K562 (cell line): ENCODE data around the gene IGF2R. TPM values are rescaled to one million over a fixed set of nuclear protein-coding genes. Genes with fewer than 3 reads are reported as not detected.
A peak's percentile ranks its signal among the peaks of the same experiment; 100 is the strongest.

Experiments used
- ATAC-seq: fragments of 200-7000 bp; cut with Tn5 transposase; 3 replicates; pipeline ENCODE4 v1.9.1; 2020; ENCODE audit warnings: moderate library complexity
- BruUV-seq: library from RNA; stranded (reverse); fragments of 400-500 nt; replicated peaks from 2 replicates; lab custom pipeline; 2021; lab: Mats Ljungman, UMichigan
- CTCF ChIA-PET: fragments of 300-600 bp; formaldehyde crosslinking; extraction: SDS; loops from one replicate; lab custom pipeline; 2021; ENCODE audit warnings: low intra/inter-chr PET ratio; lab: Yijun Ruan, JAX
- POLR2A ChIA-PET: fragments of 300-600, 350-650 bp; sonication (Branson Sonifier 250); formaldehyde crosslinking; extraction: SDS; loops from one replicate; lab custom pipeline; 2021; ENCODE audit warnings: antibody characterized with exemption, inconsistent platforms; lab: Yijun Ruan, JAX
- DNase-seq, 4 experiments: peaks; one replicate each; pipeline versions ENCODE4 v3.0.0 to v3.0.0-alpha.2; 2011 to 2018; ENCODE audit warnings: low spot score in 3 of 4, mixed read lengths in 3 of 4; ENCODE audit errors: extremely low read depth in 1 of 4
- FAIRE-seq: peaks from 2 replicates; lab custom pipeline; 2011; peaks lifted over from hg19 to GRCh38; lab: Jason Lieb, UNC
- H2AFZ ChIP-seq: 2 replicates; pipeline ENCODE4 v1.6.0; 2011; ENCODE audit warnings: low read depth, low read length, control low read depth, inconsistent platforms
- H3K27ac ChIP-seq: fragments of 200-600 bp; 3 replicates; pipeline ENCODE4 v1.8.0; 2011; ENCODE audit warnings: low read depth, mild to moderate bottlenecking, control low read depth, inconsistent platforms, low read length, moderate library complexity, mixed read lengths; ENCODE audit errors: extremely low read depth
- H3K27me3 ChIP-seq, 2 experiments: fragments of 300-600 bp in 1 of 2; 2 replicates in 1 of 2; 3 replicates in 1 of 2; pipeline versions ENCODE4 v1.6.0 to v1.8.0; 2011; ENCODE audit warnings: inconsistent platforms in 2 of 2, low read length in 2 of 2, mild to moderate bottlenecking in 1 of 2, mixed read lengths in 1 of 2, moderate library complexity in 1 of 2; ENCODE audit not compliant: control insufficient read depth in 2 of 2, insufficient read depth in 2 of 2
- H3K36me3 ChIP-seq: fragments of 300-600 bp; 3 replicates; pipeline ENCODE4 v1.8.0; 2011; ENCODE audit warnings: mild to moderate bottlenecking, low read length, inconsistent platforms; ENCODE audit not compliant: control insufficient read depth, insufficient read depth
- H3K4me1 ChIP-seq, 2 experiments: fragments of 200-600 bp in 1 of 2; replicated peaks in 1 of 2; 2 replicates in 1 of 2; 3 replicates in 1 of 2; pipeline versions ENCODE4 v1.5.1 to v1.8.0; 2011; ENCODE audit warnings: inconsistent platforms in 2 of 2, low read length in 2 of 2, mild to moderate bottlenecking in 1 of 2, mixed read lengths in 1 of 2, moderate library complexity in 1 of 2; ENCODE audit not compliant: control insufficient read depth in 2 of 2, insufficient read depth in 2 of 2
- H3K4me2 ChIP-seq: 2 replicates; pipeline ENCODE4 v1.6.1; 2011; ENCODE audit warnings: low read length, control low read depth, inconsistent platforms, mixed read lengths; ENCODE audit not compliant: insufficient read depth
- H3K4me3 ChIP-seq: fragments of 200-600 bp; sonication (generic), shearing (Covaris generic); 2 replicates; pipeline ENCODE4 v1.5.1; 2016; ENCODE audit warnings: control low read depth, inconsistent platforms
- H3K79me2 ChIP-seq: fragments of 200-600 bp; 3 replicates; pipeline ENCODE4 v1.8.0; 2011; ENCODE audit warnings: low read length, inconsistent platforms; ENCODE audit not compliant: control insufficient read depth, insufficient read depth
- H3K9ac ChIP-seq, 2 experiments: 2 replicates each; pipeline versions ENCODE4 v1.6.0 to v1.6.1; 2011; ENCODE audit warnings: low read depth in 2 of 2, low read length in 2 of 2, control low read depth in 1 of 2, inconsistent platforms in 1 of 2, mild to moderate bottlenecking in 1 of 2, mixed read lengths in 1 of 2; ENCODE audit not compliant: insufficient read depth in 1 of 2
- H3K9me1 ChIP-seq: one replicate; pipeline ENCODE4 v1.6.0; 2011; ENCODE audit warnings: inconsistent platforms, mild to moderate bottlenecking, low read length, moderate library complexity; ENCODE audit not compliant: control insufficient read depth, insufficient read depth
- H3K9me3 ChIP-seq: replicated peaks from 2 replicates; pipeline ENCODE4 v1.5.1; 2011; ENCODE audit warnings: low read depth, low read length, inconsistent platforms; ENCODE audit not compliant: control insufficient read depth, insufficient read depth
- H4K20me1 ChIP-seq: replicated peaks from 2 replicates; pipeline ENCODE4 v1.6.1; 2011; ENCODE audit warnings: low read length, inconsistent platforms, mixed read lengths; ENCODE audit not compliant: control insufficient read depth, insufficient read depth
- ARHGAP35 ChIP-seq: fragments of 450-650 bp; IDR thresholded peaks from 2 replicates; pipeline ENCODE4 v1.6.1; 2018; ENCODE audit not compliant: partially characterized antibody
- CEBPG ChIP-seq, 3 experiments: fragments of 200-800 bp in 1 of 3; sonication (Bioruptor generic) in 1 of 3; sonication (generic) in 1 of 3; formaldehyde crosslinking in 1 of 3; IDR thresholded peaks in 2 of 3; conservative IDR thresholded peaks in 1 of 3; 2 replicates each; pipeline versions ENCODE4 v1.6.1 to v1.8.0; 2016 to 2022; ENCODE audit warnings: missing compliant biosample characterization in 2 of 3, missing genetic modification characterization in 2 of 3, mild to moderate bottlenecking in 1 of 3, missing genetic modification reagents in 1 of 3
- CHD2 ChIP-seq: IDR thresholded peaks from 2 replicates; pipeline ENCODE4 v1.6.1; 2011; ENCODE audit warnings: low read depth, low read length
- COPS2 ChIP-seq: fragments of 450-650 bp; conservative IDR thresholded peaks from 2 replicates; pipeline ENCODE4 v1.6.1; 2016; ENCODE audit warnings: mild to moderate bottlenecking, moderate library complexity
- PHB ChIP-seq: fragments of 250-450 bp; sonication (Bioruptor Pico); IDR thresholded peaks from 2 replicates; pipeline ENCODE4 v1.5.0; 2021
- PHF21A ChIP-seq: fragments of 450-650 bp; IDR thresholded peaks from 2 replicates; pipeline ENCODE4 v1.6.1; 2017; ENCODE audit warnings: low read depth, borderline replicate concordance
- PRPF4 ChIP-seq: fragments of 200-400 bp; formaldehyde crosslinking; IDR thresholded peaks from one replicate; pipeline ENCODE4 v1.6.1; 2017; ENCODE audit warnings: low read length, low read depth, mild to moderate bottlenecking; ENCODE audit not compliant: insufficient read depth, poor library complexity, severe bottlenecking
- STAT5B ChIP-seq: fragments of 250-450 bp; sonication (Bioruptor Pico); IDR thresholded peaks from 2 replicates; pipeline ENCODE4 v1.8.0; 2021; ENCODE audit warnings: mild to moderate bottlenecking, inconsistent platforms
- TBP ChIP-seq: optimal IDR thresholded peaks from 2 replicates; pipeline ENCODE3; 2011; ENCODE audit warnings: low read depth, low read length, improper control_type of control experiment
- TCFL5 ChIP-seq: fragments of 250-450 bp; sonication (Bioruptor Pico); conservative IDR thresholded peaks from 2 replicates; pipeline ENCODE4 v1.6.1; 2021; ENCODE audit warnings: mild to moderate bottlenecking, moderate library complexity, matching md5 sums
- WGBS: fragments of 100-300 bp; shearing (Covaris generic); methylation state at CpG from one replicate; pipeline ENCODE4 v1.1.6; 2016; ENCODE audit warnings: low coverage, mixed read lengths; ENCODE audit not compliant: insufficient coverage; ENCODE audit errors: missing lambda C conversion rate; 5-methylcytosine and 5-hydroxymethylcytosine counted together
- in situ Hi-C: fragments of 300-500 bp; cut with MboI; formaldehyde crosslinking; loops from 4 replicates; pipeline ENCODE4 v1.15.0; 2018; ENCODE audit warnings: inconsistent platforms, mixed read lengths
- intact Hi-C: fragments of 100-400 bp; cut with micrococcal nuclease; formaldehyde crosslinking; loops from 2 replicates; pipeline ENCODE4 v1.14.2; 2022
- polyA plus RNA-seq, 8 experiments: library from polyadenylated mRNA; depleted of rRNA in 4 of 8; stranded (reverse) in 5 of 8; unstranded in 3 of 8; fragments of >200 nt; fragmentation: Nextera tagmentation in 2 of 8; fragmentation: Illumina TruSeq in 1 of 8; extraction: Ambion mirVana in 2 of 8; extraction: Trizol in 1 of 8; gene quantifications; 2 replicates each; pipeline versions ENCODE4 v1.2.1 to v1.2.3, GENCODE V29; 2011 to 2014; ENCODE audit warnings: inconsistent platforms in 1 of 8, missing spikeins in 1 of 8
- total RNA-seq, 7 experiments: library from RNA; depleted of rRNA in 6 of 7; stranded (reverse); fragments of >200 nt in 6 of 7; fragmentation: Illumina TruSeq in 2 of 7; extraction: Trizol in 2 of 7; gene quantifications; 2 replicates each; pipeline versions ENCODE4 v1.2.1 to v1.2.3, GENCODE V29; 2011 to 2021; ENCODE audit warnings: low replicate concordance in 1 of 7
- TF ChIP-seq, protein P1 (sequence below): sonication (generic); formaldehyde crosslinking; IDR thresholded peaks from 2 replicates; pipeline ENCODE4 v1.8.0; 2022; ENCODE audit warnings: mild to moderate bottlenecking, low read depth, missing genetic modification reagents
- TF ChIP-seq, protein P2 (sequence below): fragments of 250-450 bp; sonication (Bioruptor Pico); IDR thresholded peaks from 2 replicates; pipeline ENCODE4 v1.5.0; 2021; ENCODE audit warnings: mild to moderate bottlenecking, borderline replicate concordance
- TF ChIP-seq, protein P3 (sequence below): fragments of 250-450 bp; sonication (Bioruptor Pico); IDR thresholded peaks from 2 replicates; pipeline ENCODE4 v1.4.0; 2020; ENCODE audit warnings: mild to moderate bottlenecking, moderate library complexity, borderline replicate concordance
- TF ChIP-seq, protein P4 (sequence below), 2 experiments: fragments of 450-650 bp in 1 of 2; sonication (generic) in 1 of 2; formaldehyde crosslinking in 1 of 2; IDR thresholded peaks in 1 of 2; conservative IDR thresholded peaks in 1 of 2; 2 replicates each; pipeline versions ENCODE4 v1.6.1 to v1.8.1; 2016 to 2023; ENCODE audit warnings: mild to moderate bottlenecking in 2 of 2, moderate library complexity in 2 of 2, inconsistent platforms in 1 of 2, missing genetic modification reagents in 1 of 2

The IGF2R gene
- total and polyA plus RNA-seq, 9 of the 15 experiments (the other 6 are each of a cell fraction or from before 2014, with no cell fraction given) = 3.5 to 92.3 (median 34.5) TPM

DNA sequence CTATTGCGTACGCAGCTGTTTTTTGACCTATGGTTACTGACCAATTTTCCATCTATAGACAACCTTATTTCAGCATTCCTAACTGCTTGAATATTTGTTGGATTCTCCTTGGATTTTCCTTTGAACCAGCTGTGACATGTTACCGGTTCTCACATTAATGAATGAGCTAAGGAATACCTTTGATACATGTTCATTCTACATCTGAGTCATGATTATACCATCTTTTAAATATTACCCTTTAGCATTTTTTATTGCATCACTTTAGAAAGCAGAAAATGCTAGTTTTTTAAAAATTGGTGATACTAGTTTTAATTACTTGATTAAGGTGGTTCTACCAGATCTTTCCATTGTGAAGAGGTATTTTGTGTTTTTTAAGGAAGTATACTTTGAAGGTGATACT, 1.9 kb upstream of the IGF2R start:
- CTCF ChIA-PET = no interaction called here
- POLR2A ChIA-PET = interaction anchor here (0.9 to 2.0 kb wide), 5 partner anchors 9 to 23 kb away, joined by 3 to 9 read pairs (median 4); no protein-coding TSS in a partner anchor
- Histone ChIP-seq H4K20me1 (no peaks in the 10 kb centered on the region), H3K79me2 (peaks cover 35% of the 10 kb centered on the region), H3K36me3 (peaks cover 6% of the 10 kb centered on the region; the same call in 2 of the 3 replicates), H3K4me1 (peaks cover 19 to 32% of the 10 kb centered on the region in 2 experiments), H3K27me3 (no peaks in the 10 kb centered on the region; a peak in 1 of 5 replicates), H3K4me2 (no peak overlapping the region), H3K9me1 (no peaks in the 10 kb centered on the region), H3K27ac (no peak overlapping the region), H3K9ac (no peak overlapping the region), H3K4me3 (no peak overlapping the region), H3K9me3 (no peaks in the 10 kb centered on the region), H2AFZ (peak overlapping the region; percentile 46)
- WGBS = 86% methylated on average over 3 of the region's 3 CpGs
- in situ Hi-C loops (no loop called here), intact Hi-C loops (loop anchor here (2.0 kb wide), 1 partner anchor 134 kb away; no protein-coding TSS in a partner anchor)
- no peak for DNase-seq
- ATAC-seq = no peak
- BruUV-seq = no TSS peak
- no peak for FAIRE-seq
- TF ChIP-seq CEBPG (CRISPR knock-in tag; IDR thresholded peaks at IDR 0.05) (peak; percentile 18; the same call in 1 of the 2 replicates), CEBPG (tag; conservative IDR thresholded peaks at IDR 0.05 in 1 of 2, IDR thresholded peaks at IDR 0.05 in 1 of 2) (peak; percentile 59 to 77), ARHGAP35 (no peak), PRPF4 (no peak), COPS2 (no peak), STAT5B (CRISPR knock-in tag) (no peak), TCFL5 (CRISPR knock-in tag) (no peak), PHF21A (no peak), TBP (no peak), CHD2 (no peak), PHB (CRISPR knock-in tag) (no peak)
- TF ChIP-seq, protein P1, sequence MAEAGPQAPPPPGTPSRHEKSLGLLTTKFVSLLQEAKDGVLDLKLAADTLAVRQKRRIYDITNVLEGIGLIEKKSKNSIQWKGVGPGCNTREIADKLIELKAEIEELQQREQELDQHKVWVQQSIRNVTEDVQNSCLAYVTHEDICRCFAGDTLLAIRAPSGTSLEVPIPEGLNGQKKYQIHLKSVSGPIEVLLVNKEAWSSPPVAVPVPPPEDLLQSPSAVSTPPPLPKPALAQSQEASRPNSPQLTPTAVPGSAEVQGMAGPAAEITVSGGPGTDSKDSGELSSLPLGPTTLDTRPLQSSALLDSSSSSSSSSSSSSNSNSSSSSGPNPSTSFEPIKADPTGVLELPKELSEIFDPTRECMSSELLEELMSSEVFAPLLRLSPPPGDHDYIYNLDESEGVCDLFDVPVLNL (CRISPR knock-in tag) = no peak
- TF ChIP-seq, protein P2, sequence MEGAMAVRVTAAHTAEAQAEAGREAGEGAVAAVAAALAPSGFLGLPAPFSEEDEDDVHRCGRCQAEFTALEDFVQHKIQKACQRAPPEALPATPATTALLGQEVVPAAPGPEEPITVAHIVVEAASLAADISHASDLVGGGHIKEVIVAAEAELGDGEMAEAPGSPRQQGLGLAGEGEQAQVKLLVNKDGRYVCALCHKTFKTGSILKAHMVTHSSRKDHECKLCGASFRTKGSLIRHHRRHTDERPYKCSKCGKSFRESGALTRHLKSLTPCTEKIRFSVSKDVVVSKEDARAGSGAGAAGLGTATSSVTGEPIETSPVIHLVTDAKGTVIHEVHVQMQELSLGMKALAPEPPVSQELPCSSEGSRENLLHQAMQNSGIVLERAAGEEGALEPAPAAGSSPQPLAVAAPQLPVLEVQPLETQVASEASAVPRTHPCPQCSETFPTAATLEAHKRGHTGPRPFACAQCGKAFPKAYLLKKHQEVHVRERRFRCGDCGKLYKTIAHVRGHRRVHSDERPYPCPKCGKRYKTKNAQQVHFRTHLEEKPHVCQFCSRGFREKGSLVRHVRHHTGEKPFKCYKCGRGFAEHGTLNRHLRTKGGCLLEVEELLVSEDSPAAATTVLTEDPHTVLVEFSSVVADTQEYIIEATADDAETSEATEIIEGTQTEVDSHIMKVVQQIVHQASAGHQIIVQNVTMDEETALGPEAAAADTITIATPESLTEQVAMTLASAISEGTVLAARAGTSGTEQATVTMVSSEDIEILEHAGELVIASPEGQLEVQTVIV (CRISPR knock-in tag) = 0 out of 2 replicates have a peak, but pooled peaks have one; percentile 16
- TF ChIP-seq, protein P3, sequence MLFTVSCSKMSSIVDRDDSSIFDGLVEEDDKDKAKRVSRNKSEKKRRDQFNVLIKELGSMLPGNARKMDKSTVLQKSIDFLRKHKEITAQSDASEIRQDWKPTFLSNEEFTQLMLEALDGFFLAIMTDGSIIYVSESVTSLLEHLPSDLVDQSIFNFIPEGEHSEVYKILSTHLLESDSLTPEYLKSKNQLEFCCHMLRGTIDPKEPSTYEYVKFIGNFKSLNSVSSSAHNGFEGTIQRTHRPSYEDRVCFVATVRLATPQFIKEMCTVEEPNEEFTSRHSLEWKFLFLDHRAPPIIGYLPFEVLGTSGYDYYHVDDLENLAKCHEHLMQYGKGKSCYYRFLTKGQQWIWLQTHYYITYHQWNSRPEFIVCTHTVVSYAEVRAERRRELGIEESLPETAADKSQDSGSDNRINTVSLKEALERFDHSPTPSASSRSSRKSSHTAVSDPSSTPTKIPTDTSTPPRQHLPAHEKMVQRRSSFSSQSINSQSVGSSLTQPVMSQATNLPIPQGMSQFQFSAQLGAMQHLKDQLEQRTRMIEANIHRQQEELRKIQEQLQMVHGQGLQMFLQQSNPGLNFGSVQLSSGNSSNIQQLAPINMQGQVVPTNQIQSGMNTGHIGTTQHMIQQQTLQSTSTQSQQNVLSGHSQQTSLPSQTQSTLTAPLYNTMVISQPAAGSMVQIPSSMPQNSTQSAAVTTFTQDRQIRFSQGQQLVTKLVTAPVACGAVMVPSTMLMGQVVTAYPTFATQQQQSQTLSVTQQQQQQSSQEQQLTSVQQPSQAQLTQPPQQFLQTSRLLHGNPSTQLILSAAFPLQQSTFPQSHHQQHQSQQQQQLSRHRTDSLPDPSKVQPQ (CRISPR knock-in tag) = no peak
- TF ChIP-seq, protein P4, sequence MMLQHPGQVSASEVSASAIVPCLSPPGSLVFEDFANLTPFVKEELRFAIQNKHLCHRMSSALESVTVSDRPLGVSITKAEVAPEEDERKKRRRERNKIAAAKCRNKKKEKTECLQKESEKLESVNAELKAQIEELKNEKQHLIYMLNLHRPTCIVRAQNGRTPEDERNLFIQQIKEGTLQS (IDR thresholded peaks at IDR 0.05) = peak; percentile 84
- TF ChIP-seq, protein P4 (CRISPR knock-in tag; conservative IDR thresholded peaks at IDR 0.05) = no peak
